HG02938 (cell line): ENCODE results near the gene OPCML.
A peak's percentile ranks its signal among the peaks of the same experiment; 100 is the strongest.

ENCODE experiments used
- ATAC-seq: cut with Tn5 transposase; IDR thresholded peaks from one replicate; pipeline ENCODE4 v1.9.1; 2021; ENCODE audit warnings: mild to moderate bottlenecking, moderate library complexity; ENCODE audit not compliant: unreplicated experiment

Gene OPCML

DNA sequence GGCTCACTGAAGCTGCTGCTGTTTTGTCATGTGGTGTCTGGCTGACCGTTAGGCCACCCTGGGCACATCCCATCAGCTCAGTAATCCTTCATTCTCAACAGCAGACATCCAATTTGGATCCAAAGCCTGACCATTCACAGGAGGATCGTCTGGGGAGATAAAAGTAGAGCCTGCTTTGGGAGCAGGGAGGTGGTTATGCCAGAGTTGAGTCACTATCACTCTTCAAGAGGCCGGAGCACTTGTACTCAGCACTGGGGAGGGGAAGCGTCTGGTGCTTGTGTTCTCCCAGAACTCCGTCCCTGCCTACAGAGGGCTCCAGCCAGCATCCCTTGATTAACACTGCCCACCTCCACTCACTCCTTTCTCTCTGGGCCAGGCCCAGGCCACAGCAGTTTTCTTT is 382.6 kb downstream of the OPCML start:
- no peak for ATAC-seq

GRCh38 chr11:133147625-133148024 is 384.7 kb downstream of the OPCML start:
- no peak for ATAC-seq

DNA sequence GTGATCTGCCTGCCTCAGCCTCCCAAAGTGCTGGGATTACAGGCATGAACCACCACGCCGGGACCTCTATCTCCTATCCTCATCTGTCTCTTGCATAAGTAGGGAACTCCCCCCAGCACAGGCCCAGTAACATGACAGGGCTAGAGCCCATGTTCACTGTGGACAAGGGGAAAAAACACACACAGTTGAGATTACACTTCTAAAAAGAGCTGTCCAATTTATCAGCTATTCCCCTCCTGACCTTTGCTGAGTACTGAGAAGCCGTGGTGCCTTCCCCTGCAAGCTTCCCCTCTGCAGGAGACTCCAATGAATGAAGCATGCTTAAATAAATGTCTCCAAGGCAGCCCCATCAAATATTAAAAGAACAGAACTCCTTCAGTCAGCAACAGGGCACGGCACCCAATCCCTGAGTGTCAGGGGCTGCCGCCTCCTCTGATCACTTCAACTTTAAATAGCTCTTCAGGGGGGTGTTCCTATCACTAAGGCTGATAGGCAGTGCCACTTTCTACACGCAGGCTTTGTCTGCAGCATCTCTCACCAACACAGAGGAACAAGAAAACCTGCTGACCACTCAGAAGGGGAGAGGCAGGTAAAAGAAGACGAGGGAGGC is 385.5 kb downstream of the OPCML start:
- no peak for ATAC-seq

DNA sequence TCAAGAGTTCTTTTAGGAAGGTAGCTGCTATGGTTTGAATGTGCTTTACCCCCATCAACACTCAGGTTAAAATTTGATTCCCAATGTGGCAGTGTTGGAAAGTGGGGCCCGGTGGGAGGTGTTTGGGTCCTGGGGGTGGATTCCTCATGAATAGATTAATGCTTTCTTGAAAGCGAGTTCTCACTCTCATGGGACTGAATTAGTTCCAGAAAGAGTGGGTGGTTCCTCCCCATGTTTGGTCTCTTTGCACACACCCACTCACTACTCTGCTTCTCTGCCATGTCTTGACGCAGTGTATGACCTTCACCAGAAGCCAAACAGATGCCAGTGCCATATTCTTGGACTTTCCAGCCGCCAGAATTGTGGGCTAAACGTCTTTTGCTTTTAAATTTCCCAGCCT is 394.4 kb downstream of the OPCML start:
- ATAC-seq: no peak

DNA sequence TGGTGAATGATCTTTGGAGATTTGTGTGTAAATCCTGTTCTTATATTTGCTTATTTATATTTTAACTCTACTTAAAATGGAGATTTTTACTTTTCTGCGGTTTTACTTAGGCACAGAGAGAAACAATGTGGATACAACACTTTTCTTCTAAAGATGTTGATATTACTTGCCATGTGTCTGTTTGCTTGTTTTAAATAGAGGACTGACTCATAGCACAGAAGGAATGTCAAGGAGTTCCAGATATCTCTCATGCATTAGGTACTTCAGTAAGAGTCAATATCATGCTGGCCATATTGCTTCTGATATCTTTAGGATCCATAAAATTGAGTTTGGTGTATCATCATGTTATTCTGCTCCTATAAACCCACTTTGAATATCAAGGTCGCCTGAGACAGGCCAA is 395.0 kb downstream of the OPCML start:
- ATAC-seq: no peak

GRCh38 chr11:133136376-133136775 is 395.9 kb downstream of the OPCML start:
- no peak for ATAC-seq

DNA sequence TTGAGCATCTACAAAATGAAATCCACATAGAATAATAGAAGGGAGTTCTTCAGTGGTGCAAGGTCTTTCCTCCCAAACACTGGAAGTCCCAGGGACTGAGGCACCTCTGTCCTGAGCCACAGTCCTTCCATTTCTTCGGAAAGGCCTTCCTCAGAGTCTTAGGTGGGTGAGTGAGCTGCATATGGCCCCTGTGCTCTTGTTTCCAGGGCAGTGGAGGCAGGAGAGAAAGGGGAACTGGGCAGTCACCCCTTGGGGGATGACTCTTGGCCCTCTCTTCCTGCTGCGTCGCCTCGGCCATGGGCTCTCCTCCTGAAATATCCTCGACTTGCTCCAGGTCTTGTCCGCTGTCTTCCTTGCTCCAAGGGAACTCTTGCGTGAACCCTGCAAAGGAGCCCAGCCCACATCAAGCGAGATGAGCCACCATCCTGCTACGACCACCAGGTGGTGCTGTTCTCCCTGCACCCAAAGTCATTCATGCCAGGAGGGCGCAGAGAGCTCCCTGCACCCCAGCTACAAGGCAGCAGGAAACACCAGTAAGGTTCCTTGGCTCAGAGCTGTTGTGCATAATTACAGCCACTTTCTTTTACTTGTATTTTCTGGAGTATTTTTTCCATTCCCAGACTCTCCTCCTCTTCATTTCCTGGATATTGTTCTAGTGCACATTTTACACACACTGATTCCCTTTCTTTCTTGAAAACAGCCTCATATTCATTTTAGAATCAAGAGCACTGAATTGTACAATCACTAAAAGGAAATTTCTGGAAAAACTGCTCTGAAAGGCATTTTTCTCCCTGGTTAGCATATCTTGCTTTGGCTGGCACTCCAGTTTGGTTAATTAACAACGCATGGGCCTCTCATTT is 397.8 kb downstream of the OPCML start:
- peak; percentile 89 for ATAC-seq

DNA sequence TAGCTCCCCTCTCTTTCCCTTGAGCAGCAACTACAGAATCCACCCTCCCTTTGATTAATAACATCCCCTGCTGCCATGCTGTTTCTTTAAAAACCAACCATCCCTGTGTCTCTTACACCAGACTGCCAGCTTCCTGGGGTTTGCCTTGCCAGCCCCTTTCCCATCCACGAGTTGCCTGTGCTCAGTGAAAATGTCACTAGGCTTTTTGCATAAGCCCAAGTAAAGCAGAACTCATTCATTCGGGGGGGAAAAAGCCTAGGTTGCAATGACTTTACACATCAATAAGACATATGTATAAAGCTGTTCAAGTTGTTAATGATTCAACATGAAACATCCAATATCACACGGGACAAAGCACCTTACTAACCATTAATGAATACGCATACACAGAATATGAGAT is 398.7 kb downstream of the OPCML start:
- ATAC-seq: no peak

DNA sequence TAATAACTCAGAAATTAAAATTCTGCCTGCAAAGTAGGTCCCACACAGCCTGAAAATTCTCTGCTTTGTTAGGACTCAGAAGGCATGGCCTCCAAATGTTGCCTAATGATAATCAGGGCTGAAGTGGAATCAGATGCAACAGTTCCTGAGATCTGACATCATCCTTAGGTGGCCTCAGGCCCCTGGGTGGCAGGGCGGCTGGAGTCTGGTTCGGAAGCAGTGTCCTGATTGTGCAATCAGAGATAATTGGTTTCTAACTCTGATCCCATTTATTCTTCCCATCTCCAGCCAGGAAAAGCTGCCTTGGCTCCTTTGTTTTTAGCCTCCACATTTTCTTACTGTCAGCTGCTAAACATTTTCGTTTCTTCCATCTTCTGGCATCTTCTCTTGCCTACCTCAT is 399.3 kb downstream of the OPCML start:
- no peak for ATAC-seq

- no peak for ATAC-seq
These were observed 404.6 kb downstream of the OPCML start for GRCh38 chr11:133127741-133128140.

GRCh38 chr11:133123796-133124195 is 408.5 kb downstream of the OPCML start:
- ATAC-seq: no peak

- no peak for ATAC-seq
These were observed 408.9 kb downstream of the OPCML start for GRCh38 chr11:133123366-133123765.

DNA sequence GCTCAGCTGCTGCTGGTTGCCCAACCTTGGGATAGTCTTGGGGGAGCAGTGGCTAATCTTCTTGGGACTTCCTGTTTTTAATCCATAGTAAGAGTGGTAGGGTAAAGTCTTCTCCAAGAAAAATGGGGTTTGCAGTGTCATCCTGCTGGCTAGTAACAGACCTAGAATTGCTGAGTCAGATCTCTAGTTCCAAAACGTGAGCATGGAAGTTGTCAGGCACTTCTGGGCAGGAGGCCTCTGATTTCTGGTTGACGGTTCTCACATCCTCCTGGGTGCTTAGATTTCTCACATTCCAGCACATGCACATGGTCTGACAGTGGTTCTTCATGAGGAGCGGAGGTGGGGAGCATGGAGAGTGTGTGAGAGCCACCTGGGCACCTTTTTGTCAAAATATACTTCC is 410.0 kb downstream of the OPCML start:
- ATAC-seq: no peak

GRCh38 chr11:133118563-133119268 is 413.6 kb downstream of the OPCML start:
- ATAC-seq: no peak

DNA sequence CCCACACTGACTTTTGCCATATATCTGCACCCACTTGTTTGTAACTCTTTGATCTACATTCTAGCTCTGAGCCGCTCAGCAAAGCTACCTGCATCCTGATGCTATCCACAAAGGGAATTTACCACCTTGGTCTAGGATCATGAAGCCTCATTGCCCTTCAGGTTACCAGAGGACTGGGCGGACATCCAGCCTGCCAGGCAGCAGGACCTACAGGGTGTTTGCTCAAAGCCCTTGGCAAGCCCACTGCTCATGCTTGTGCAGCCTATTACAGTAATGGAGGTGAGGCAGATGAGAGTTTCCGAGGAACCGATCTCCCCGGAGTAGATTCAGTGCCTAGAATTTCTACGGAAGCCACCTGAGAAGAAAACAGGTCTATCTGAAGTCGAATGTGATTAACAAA is 417.2 kb downstream of the OPCML start:
- no peak for ATAC-seq

- no peak for ATAC-seq
These were observed 424.5 kb downstream of the OPCML start for GRCh38 chr11:133107763-133108162.

GRCh38 chr11:133107136-133107535 is 425.2 kb downstream of the OPCML start:
- ATAC-seq: no peak

GRCh38 chr11:133106417-133106816 is 425.9 kb downstream of the OPCML start:
- ATAC-seq: no peak

GRCh38 chr11:133104009-133104744 is 428.1 kb downstream of the OPCML start:
- no peak for ATAC-seq

DNA sequence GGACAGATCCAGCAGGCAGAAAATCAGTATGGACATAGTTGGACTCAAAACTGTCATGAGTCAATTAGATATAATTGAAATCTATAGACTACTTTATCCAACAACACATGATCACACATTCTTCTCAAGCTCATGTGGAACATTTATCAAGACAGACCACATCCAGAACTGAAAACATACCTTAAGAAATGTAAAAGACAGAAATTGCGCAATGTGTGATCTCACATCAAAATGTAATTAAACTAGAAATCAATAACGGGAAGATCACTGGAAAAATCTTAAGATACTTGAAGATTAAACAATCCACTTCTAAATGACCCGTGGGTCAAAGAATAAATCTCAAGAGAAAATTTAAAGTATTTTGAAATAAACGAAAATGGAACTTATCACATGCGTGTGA is 435.3 kb downstream of the OPCML start:
- no peak for ATAC-seq

DNA sequence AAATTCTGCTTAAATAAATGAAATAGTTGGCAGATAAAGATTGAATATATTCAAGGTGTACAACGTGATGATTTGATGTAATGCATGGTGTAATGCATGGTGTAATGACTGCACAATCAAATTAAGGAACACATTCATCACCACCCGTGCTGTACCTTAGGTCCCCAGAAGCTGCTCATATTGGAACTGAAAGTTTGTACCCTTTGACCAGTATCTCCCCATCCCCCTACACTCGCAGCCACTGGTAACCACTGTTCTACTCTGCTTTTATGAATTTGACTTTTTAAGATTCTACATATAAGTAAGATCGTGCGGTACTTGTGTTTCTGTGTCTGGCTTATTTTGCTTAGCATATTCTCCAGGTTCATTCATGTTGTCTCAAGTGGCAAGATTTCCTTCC is 445.8 kb downstream of the OPCML start:
- ATAC-seq: no peak
